Femur (tissue), 1 donor: ENCODE measurements around the gene EMC1.
A peak's percentile ranks its signal among the peaks of the same experiment; 100 is the strongest.
"Not testable (repeated sequence)": the region's sequence is repeated elsewhere in the genome, so short reads cannot be mapped to it uniquely, and the experiment has no call there.

Experiments
- DNase-seq: peaks from one replicate; pipeline ENCODE4 v3.0.0-alpha.2; 2017

EMC1 gene

GRCh38 chr1:19260211-19261138, 9.2 kb upstream of the EMC1 start:
- peak; percentile 56 for DNase-seq

GRCh38 chr1:19258353-19258752, 7.0 kb upstream of the EMC1 start:
- DNase-seq, result no peak

DNA sequence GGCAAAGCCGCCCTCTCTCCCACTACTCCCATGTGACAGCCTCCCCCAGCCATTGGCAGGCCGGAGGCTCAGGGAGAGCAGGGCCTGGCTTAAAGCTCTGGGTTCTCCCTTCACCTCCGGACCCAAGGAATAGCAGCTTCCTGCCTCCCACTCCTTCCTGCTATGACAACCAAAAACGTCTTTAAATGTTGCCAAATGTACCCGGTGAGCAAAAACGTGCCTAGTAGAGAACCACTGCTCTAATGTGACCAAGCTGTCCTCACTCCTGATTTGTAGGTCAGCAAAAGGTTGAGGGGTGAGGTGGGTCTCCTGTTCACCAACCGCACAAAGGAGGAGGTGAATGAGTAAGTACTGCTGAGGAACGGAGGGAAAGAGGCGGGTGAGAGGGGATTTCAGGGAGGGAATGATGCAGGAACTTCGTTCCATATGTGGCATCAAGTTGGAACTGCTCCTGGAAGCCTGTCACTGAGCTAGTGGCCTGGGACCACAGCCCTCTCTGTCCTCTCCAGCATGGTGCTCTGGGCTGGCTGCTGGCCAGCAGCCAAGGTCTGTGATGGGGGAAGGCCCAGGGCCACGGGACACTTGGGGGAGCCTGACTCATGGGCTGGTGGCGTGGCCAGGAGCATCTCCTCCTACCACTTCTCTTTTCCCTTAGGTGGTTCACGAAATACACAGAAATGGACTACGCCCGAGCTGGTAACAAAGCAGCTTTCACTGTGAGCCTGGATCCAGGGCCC, 6.0 kb upstream of the EMC1 start:
- no peak for DNase-seq

DNA sequence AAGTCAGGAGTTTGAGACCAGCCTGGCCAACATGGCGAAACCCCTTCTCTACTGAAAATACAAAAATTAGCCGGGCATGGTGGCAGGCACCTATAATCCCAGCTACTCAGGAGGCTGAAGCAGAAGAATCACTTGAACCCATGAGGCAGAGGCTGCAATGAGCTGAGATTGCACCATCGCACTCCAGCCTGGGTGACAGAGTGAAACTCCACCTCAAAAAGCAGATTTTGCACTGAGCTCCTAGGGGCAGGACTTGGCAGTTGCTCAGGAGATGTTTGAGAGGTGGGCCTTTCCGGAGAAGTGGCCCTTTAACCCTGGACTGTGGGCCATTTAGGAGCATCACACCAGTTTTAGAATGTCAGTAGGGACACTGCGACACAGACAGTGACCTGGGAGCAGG, 5.0 kb upstream of the EMC1 start:
- DNase-seq, result not testable (repeated sequence)

DNA sequence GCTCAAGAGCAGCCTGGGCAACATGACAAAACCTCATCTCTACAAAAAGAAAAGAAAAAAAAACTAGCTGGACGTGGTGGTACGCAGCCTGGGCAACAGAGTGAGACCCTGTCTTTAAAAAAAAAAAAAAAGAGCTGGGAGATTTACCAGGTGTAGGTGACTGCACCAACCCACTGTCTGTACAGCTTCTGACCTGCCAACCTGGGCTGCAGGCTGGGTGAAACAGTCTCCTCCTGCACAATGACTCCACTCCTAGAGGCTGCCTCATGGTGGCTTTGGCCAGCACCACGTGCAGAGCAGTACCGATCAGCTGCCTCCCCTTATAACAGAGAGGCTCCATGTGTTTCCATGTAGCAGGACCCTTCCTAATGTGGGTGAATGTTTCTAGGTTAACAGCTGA, 4.0 kb upstream of the EMC1 start:
- DNase-seq, result no peak

DNA sequence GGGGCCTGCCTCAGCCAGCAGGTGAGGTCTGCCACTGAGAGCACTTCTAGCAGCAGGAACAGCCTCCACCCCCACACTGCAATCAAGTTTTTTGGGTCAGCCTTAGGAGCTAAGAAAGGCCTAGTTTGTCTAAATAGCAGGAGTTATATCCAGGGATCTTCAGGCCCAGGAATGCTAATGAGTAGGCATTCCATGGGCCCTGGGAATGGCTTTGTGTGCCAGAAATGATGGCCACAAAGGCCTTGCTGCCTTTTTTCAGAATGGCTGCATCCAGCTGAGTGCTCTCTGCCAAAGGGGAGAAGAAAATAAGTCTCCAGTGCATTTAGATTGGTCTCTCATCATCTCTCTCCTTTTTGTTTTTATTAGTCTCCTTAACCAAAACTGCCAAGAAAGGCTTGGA, 3.1 kb upstream of the EMC1 start:
- DNase-seq, result no peak

DNA sequence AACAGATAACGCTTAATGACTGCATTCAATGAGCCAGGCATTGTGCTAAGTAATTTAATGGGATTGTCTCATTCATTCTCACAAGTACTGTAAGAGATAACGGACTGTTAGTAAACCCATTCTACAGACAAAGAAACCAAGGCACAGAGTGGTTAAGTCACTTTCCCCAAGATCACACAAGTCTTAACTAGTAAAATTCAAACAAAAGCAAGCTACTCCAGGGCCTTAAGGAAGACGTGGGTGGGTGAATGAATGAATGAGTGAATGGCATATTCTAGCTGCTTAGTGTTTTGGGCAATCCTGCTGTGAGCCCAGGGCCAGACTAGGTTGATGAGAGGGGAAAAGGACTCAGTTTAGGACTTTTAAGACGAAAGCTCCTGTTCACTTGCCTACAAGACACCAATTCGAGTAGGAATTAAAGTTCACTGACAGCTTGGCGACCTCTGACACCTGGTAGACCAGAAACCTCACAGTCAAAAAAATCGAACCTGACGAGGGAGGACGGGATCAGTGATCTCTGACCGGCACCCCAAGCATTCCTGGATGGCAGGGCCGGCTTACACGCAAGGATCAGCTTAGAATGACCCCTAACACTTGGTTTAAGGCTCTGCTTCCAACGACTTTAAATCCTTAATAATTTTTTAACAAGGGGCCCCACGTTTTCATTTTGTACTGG, 557 bp downstream of the EMC1 start:
- DNase-seq, result no peak

- DNase-seq, result peak; percentile 55
Measured at GRCh38 chr1:19240673-19241538, 10.4 kb downstream of the EMC1 start.

GRCh38 chr1:19239876-19240275, 11.4 kb downstream of the EMC1 start:
- no peak for DNase-seq

- DNase-seq, result no peak
Measured at GRCh38 chr1:19234224-19234623, 17.1 kb downstream of the EMC1 start.

GRCh38 chr1:19232524-19232846, 18.8 kb downstream of the EMC1 start:
- no peak for DNase-seq

GRCh38 chr1:19231736-19232523, 19.4 kb downstream of the EMC1 start:
- not testable (repeated sequence) for DNase-seq

GRCh38 chr1:19229828-19230325, 21.4 kb downstream of the EMC1 start:
- DNase-seq, result no peak

- DNase-seq, result no peak
Measured at GRCh38 chr1:19229229-19229628, 22.1 kb downstream of the EMC1 start.

- DNase-seq, result no peak
Measured at GRCh38 chr1:19222979-19223824, 28.1 kb downstream of the EMC1 start.

- DNase-seq, result no peak
Measured at GRCh38 chr1:19222573-19222972, 28.8 kb downstream of the EMC1 start.

DNA sequence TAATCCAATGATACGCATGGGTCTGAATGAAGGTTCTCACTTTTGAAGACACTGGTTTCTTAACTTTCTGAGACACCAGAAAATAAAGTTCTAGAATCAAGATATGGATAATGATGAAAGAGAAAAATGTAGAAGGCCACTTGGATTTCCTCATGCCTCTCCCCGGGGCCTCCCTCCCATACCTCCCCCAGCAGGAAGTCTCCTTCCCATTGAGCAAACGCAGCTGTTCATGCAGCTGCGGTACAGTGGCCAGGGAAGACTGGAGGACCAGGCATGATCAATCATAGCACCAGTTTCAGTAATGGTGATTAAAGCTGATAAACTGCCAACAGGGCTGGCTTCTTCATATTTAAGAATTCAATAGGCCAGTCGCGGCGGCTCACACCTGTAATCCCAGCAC, 30.3 kb downstream of the EMC1 start:
- no peak for DNase-seq

DNA sequence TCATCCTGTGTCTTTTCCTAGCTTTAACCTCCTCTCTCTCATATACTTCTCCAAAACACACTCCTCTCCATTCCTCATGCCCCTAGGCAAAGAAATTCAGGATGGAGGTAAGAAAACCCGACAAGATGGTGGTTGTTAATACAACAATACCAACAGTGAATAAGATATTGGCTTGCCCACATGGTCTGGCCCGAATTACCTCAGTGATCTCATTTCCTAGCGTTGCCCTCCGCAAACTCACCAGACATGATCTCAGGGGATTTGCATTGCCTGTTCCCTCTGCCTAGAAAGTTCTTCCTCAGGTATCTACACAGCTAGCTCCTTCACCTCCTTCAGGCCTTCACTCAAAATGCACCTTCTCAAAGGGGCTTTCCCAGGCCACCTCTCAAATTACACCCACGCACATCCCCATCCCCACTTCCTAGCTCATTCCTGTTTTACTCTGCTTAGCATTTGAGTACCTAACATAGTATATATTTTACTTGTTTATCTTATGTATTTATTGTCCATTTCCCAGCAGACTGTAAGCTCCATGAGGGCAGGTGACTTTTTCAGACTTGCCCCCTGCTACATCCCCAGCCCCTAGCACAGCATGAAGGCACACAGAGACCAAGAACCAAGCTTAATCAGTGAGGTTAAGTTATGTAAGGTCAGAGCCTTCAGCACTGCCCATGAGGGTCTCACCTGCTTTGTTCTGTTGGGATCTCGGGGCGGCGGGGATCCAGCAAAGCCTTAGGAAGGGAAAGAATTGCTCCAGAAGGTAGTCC, 31.1 kb downstream of the EMC1 start:
- no peak for DNase-seq

DNA sequence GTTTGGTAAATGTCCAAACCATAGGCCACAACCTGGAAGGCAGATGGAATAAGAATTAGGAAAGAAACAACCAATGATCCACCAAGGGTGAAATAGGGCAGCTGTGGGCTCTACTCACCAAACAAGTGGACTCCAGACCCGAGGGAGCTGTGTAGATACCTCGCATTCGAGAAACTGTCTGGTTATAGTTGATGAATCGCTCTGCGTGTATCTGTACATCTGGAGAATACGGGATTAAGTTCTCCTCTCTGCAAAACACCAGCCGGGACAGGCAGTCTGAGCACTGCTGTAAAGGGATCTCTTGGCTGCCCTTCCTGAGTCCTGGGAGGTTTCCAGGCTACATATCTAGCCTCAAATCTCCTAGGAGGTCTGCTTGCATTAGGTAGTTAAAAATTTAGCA, 31.9 kb downstream of the EMC1 start:
- no peak for DNase-seq

GRCh38 chr1:19216585-19216984, 34.7 kb downstream of the EMC1 start:
- not testable (repeated sequence) for DNase-seq
